NCI-H2171 (cell line): ENCODE measurements around the gene TECR.
A peak's percentile ranks its signal among the peaks of the same experiment; 100 is the strongest.

Experiments used
- DNase-seq: peaks from one replicate; lab custom pipeline; 2025; lab: John Stamatoyannopoulos, UW

The TECR gene

DNA sequence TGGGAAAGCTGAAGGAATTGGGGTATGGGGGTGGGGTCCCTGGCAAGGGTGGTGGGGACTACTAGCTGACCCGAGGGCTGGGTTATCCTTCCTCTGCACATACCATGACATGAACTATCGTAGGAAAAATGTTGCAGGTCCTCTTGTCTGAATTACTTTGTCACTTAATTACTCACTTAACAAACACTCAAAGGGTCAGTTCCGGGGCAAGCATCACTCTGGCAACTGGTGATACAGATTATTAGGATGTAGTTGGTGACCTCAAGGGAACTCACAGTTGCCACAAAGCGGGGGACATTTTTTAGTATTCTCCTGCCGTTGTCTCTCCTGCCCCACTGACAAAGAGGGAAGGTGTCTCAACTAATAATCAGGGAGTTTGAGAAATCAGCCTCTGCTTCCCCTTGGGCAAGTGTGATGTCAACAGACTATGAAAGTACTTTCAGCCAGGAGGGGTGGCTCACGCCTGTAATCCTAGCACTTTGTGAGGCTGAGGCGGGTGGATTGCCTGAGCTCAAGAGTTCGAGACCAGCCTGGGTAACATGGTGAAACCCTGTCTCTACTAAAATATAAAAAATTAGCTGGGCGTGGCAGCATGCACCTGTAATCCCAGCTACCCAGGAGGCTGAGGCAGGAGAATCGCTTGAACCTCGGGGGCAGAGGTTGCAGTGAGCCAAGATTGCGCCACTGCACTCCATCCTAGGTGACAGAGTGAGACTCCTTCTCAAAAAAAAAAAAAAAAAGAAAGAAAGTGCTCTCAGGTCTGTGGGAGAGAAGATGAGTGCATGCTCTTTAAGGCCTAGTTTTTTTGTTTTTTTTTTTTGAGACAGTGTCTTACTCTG is 21.5 kb upstream of the TECR start:
- DNase-seq = no peak

DNA sequence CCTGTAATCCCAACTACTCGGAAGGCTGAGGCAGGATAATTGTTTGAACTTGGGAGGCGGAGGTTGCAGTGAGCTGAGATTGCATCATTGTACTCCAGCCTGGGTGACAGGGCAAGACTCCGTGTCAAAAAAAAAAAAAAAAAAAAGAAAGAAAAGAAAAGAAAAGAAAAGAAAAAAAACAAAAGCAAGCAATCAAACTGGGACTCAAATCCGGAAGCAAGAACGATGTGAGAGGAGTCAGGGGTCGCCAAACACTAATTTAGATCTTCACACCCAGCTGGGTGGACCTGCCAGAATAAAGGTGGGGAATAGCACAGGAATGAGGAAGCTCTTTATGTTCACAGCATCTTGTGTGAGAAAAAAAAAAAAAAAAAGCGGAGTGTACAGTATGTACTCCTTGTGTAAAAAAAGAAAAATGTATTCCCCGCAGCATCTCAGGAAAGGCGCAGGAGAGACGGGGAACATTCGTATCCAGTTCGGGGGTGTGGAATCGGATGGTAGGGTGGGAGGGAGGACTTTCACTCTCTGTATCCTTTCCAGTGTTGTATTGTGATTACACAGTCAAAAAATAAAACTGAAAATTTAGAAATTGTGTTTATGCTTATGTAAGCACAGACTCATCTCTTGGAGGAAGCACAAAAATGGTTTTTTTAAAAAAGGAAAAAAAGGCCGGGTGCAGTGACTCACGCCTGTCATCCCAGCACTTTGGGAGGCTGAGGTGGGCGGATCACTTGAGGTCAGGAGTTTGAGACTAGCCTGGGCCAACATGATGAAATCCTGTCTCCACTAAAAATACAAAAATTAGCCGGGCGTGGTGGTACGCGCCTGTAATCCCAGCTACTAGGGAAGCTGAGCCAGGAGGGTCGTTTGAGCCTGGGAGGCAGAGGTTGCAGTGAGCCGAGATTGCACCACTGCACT is 18.8 kb upstream of the TECR start:
- no peak for DNase-seq

DNA sequence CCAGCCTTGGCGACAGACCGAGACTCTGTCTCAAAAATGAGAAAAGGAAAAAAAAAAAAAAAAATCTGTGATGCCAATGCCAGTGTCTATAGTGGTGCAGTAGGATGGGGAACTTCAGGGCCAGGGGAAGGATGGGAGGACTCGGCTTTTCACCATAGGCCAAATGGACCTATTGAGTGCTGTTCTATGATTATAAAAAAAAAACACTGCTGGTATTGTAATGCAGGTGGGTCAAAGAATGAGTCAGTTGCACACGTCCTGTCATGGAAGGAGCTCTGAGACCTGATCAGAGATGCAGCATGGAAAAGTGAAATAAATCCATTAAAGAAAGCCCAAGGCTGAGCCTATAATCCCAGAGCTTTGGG is 18.2 kb upstream of the TECR start:
- DNase-seq = no peak

DNA sequence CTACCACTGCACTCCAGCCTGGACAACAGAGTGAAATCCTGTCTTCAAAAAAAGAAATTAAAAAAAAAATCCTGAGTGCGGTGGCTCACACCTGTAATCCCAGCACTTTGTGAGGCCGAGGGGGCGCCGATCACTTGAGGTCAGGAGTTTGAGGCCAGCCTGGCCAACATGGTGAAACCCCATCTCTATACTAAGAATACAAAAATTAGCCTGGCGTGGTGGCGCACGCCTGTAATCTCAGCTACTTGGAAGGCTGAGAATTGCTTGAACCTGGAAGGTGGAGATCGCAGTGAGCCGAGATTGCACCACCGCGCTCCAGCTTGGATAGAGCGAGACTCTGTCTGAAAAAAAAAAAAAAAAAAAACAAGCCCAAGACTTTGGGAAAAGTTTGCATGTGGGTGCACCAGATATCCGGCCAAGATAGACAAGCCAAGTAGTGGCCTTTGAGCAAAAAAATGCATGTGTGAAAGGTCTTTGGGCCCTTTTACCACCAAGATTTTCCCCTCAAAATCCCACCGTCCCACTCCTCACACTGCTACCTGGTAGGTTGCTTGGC is 16.9 kb upstream of the TECR start:
- no peak for DNase-seq

DNA sequence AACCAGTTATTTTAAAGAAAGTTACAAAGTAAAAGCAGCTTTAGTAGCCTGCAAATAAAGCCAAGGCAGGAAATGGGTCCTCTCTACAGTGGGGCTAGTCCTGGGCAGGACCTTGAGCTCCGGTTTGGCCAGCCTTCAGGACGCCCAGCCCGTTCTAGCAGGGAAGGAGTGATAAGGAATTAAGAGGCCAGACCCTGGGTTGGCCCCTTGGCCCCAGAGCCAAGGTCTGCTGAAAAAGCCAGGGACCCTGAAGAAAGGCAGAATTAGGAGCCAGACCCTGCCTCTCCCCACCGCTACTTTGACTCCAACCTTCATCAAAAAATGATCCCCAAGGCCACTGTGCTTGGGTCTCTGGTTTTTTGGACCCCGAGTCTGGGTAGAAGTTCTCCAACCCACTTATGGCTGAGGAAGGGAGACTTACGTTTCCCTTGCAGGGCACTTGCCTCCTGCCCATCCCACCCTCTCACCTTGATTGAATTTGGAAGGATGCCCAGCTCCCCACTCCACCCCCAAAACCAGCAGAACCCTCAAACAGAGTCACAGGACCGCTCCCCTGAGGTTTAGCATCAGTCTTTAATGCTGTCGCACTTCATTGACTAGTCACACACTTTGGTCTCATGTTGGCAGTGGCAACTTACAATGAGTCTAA is 15.1 kb upstream of the TECR start:
- DNase-seq = no peak

DNA sequence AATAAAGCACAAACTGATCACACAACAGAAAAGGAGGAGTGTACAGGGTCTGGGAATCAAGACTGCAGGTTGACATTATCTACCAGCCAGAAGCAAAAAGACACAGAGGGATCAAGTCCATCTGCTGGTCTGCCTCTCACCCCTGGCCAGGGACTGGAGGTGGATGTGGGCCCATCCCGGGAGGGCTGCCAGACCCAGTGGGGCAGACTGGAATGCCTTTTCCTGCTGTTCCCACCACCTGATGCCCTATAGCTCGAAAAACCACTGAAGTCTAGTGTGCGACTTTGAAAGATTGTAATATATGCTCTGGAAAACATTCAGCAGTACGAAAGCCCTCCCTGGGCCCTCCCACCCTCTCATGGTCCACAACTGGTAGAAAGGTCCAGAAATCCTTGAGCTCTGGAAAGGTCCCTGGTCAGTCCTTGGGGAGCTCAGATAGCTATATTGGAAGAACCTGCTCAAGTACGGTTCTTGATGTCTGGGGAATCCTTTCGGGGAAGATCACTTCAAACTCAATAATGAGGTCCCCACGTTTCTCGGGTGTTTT is 13.8 kb upstream of the TECR start:
- DNase-seq = no peak

DNA sequence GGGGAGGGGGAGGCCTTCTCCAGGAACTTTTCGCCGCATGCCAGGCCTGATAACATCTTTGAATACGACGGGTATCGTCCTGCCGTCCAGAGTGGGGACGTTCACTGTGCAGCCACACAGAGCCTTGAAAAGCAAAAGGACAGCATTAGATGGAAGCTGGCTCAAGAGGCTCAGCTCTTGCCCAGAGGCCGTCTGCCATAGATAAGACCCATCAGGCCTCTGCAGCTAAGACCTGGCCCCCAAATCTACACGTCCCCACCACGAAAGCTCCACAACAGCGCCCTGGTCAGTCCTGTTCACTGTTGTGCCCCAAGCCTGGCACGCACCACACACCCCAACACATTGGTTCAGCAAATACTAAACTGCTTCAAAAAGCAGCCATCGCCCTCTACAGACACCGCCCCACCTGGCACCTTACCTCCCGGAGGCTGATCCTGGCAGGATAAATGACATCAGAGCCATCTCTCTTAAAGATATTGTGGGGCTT is 13.3 kb upstream of the TECR start:
- DNase-seq = no peak

DNA sequence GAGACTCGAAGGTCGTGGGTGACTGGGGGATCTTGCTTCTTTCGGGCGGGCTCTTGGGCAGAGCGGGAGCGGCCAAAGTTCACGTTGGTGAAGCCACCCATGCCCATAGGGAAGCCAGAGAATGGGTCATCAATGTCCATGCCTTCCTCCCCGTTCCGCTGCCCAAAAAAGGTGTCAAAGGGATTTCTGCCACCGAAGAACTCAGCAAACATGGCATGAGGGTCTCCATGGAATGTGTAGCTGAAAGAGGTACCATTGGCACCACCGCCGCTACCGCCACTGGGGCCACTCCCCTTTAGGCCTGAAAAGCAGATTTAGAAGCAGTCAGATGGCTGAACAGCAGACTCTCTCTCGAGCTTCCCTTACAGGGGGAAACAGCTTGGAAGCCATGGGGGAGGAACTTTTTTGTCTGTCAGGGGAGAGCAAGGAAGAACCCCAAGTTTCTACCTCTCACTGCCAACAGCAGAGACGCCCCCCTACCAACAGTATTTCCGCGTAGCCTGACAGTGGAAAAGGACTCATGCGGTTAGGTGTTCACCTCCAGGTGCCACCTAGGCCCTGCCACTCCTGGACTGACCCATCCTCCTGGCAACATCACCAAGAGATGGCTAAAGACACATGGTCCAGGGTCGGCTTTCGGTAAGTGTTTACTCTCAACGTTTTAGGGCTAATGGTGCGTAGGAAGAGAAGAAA is 12.5 kb upstream of the TECR start:
- DNase-seq = no peak

DNA sequence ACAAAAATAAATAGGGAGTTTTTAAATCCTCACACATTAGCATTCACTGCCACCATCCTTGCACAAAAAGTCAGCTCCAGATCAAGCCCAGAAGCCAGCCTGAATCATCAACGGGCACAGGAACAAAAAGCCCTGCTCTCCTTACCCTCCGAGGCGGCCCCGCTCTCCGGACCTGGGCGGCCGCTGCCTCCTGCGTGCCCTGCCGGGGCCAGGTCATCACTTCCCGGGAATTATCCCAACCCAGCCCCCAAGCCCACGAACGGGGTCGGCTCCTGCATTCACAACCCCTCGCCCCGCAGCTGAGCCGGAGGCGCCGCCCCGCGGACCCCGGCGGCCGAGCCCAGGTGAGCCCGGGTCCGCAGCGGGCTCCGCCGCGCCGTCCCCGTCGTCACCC is 12.0 kb upstream of the TECR start:
- no peak for DNase-seq

DNA sequence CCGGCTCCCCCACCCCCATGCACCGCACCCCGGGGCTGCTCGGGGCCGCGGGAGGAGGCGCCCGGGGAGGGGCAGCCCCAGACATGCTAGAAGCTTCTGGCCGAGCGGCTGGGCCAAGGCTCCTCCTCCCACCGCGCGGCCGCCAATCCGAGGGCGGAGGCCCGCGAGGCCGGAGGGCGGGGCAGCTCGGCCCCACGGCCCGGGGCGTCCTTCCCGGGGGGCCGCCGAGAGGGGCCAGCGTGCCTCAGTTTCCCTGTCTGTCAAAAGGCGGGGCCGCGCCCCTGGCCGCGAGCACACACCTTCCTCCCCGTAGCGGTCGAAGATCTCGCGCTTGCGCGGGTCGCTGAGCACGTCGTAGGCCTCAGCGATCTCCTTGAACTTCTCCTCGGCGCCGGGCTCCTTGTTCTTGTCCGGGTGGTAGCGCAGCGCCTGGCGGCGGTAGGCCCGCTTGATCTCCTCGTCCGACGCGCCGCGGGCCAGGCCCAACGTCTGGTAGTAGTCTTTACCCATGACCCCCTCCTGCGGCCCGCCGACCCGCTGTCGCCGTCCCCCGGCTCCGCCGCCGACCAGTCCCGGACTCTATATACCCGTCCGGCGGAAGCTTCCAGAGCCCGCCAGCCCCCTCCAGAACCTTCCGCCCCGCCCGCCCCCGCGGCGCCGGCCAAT is 11.4 kb upstream of the TECR start, which contains the start of gene DNAJB1:
DNAJB1 (minus strand) TSS at position 558 of the 666 bp plus-strand sequence; CDS start at position 510, 48 bp downstream.
- DNase-seq = peak; percentile 42

DNA sequence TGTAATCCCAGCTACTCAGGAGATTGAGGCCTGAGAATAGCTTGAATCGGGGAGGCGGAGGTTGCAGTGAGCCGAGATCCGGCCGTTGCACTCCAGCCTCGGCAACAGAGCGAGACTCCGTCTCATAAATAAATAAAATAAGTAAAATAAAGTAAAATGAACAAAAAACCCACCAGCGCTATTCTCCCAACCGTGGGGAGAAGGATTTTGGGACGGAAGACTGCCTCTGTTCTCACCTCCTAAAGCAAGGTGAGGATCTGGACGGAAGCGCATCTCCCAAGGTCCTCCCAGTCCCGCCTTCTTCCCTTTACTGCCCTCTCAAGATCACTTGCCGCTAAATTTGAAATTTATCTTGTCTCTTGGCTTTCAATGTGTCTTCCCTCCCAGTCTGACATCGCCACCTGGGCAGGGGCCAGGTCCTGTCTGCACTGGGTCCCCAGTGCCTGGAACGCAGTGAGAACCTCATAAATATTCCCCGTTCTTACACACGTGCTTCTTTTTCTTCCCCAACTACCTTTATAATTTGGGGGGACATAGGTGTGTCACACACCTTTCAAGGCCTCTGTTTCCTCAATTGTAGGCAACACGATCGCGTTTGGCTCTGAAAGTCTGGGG is 10.0 kb upstream of the TECR start:
- DNase-seq = no peak

DNA sequence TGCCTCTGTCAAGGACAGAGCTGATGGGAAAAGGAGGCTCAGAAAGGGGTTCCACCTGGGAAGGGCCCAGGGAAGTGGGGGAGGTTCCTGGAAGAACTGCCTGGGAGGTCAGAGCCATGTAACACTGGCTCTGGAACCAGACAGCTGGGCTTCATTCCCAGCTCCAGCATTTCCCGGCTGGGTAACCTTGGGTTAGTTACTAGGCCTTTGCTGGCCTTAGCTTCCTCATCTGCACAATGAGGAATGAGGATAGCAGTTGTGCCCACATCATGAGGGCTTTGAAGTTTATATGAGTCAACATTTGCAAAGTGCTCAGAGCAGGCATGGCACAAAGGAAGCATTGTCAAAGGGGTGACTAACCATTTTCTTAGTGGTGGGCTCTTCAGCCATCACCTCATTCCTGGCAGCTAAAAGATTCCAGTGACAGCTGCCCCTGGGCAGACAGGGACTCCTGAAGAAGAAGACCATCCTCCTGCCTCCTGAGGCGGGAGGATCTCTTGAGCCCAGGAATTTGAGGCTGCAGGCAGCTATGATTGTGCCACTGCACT is 9.5 kb upstream of the TECR start:
- no peak for DNase-seq

DNA sequence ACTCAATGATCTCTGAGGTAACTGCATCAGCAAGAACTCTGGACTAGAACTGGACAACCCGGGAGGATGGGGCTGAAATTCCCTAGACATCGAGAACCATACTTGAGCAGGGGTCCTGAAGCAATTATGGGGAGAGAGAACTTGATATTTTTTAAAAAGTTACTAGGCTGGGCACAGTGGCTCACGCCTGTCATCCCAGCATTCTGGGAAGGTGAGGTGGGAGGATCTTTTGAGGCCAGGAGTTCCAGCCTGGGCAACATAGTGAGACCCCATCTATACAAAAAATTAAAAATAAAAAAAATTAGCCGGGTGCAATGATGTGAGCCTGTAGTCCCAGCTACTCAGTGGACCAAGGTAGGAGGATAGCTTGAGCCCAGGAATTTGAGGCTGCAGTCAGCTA is 8.9 kb upstream of the TECR start:
- no peak for DNase-seq

DNA sequence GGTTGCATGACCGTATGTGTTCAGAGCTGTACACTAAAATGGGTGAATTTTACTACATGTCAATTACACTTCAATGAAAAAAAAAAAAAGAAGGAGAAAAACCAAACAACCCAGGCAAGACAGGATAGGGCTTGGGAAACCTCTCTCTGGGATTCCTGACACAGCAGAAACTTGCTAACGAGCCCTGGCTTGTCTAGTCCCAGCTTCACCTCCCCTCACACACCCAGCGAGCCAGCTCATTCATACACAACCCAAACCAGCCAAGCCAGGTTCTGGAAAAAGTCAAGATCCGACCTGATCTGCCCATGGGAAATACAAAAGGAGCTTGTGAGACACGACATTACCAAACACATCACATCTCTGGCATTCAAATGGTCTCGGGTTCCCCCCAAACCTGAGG is 3.7 kb upstream of the TECR start:
- no peak for DNase-seq

DNA sequence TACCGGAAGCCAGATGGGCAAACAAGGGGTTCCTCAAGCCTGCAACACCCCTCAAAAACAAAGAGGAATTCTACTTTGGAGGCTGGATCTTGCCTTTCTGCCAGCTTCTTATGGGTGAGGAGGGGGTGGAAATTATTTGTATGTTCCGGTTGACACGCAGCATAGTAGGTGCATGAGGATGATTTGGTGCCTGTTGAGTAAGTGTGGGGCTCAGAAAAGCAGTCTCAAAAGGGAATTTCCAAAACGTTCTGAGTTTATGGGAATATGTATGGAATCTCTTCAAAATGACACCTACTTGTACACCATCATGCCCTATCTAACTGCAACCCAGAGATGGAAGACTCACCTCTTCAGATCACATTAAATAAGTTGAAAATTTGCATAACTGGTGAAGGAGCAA is 3.0 kb upstream of the TECR start:
- no peak for DNase-seq

DNA sequence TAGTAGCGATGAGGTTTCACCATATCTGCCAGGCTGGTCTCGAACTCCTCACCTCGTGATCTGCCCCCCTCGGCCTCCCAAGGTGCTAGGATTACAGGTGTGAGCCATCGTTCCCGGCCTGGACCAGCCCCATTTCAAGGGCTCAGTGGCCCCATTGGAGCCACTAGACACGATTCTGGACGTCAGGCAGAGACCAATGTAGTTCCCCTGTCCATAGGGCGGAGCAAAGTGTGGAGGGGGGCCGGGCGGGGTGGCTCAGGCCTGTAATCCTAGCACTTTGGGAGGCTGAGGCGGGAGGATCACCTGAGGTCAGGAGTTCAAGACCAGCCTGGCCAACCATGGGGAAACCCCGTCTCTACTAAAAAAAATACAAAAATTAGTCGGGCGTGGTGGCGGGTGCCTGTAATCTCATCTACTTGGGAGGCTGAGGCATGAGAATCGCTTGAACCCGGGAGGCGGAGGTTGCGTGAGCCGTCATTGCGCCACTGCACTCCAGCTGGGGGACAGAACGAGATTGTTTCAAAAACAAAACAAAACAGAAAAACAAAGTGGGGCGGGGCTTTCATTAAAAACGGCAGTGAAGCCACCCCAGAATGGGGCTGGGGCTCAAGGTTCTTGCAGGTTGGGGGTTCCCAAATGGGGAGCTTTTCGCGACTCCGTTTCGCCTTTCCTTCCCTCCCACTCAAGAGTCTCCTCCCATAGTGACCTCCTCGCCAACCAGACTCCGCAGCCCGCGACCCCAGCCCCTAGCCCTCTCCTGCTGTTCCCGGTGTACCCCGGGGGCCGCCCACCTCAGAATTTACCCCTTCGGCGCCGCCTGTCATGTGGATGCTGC is 758 bp upstream of the TECR start:
- DNase-seq = no peak

DNA sequence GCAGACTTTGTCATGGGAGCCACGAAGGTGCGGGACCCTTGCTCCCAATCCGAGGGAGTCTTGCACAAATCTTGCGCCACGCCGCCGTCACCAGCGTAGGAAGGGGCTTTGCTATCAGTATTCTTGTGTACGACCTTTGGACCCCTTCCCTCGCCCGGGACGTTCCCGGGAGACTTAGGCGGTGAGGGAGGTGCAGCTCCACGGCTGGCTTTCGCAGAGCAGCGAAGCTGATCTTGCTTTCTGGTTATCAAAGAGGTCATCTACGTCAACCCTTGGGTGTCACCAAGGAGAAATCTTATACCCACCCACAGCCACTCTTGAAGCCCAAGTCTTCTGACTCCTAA is 583 bp downstream of the TECR start:
- DNase-seq = no peak

DNA sequence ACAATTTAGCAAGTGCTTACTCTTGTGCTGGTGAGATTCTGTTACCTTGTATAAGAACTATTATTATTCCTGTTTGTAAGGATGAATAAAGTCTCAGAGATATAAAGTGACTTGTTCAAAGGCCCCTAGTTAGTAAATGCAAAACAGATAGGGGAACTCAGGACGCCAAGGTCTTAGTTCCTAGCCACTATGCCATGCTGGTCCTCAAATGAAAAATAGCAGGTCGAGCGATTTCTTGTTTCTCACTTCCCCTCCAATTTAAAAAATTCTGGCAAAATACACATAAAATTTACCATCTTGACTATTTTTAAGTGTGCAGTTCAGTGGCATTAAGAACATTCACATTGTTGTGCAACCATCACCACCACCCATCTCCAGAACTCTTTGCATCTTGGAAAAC is 1.1 kb downstream of the TECR start:
- DNase-seq = no peak

DNA sequence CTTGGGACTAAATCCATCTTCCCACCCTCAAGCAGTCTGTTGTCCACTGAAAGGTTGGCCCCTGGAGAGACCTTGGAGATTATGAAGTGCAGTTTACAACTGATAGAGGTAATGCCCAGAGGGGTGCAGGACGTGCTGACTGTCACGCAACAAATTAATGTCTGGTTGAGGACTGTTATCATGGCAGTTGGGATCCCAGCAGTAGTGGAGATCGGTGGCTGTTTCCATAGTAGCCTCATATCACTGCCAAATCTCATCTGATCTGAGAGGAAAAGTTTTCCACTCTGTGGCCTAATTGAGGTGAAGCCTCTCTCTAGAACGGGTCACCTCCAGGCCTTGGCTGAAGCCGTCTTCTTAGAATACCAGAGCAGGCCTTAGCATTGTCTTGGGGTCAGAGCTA is 4.1 kb downstream of the TECR start:
- no peak for DNase-seq
